ENCODE measurements around the gene FAM120AOS. TPM values are rescaled to one million over a fixed set of nuclear protein-coding genes. Genes with fewer than 3 reads are reported as not detected.

Gene FAM120AOS
- total RNA-seq, 4 donors from 2014 or later = 51.7 to 80.3 (median 58.4) TPM

GRCh38 chr9:93398471-93398870, 54.9 kb downstream of the FAM120AOS start:
- no peaks in the 10 kb centered on the region for H3K4me1 ChIP-seq
- H3K4me3 ChIP-seq = no peak overlapping the region
- H3K9me3 ChIP-seq = no peaks in the 10 kb centered on the region
- WGBS, 2 donors (ENCODE audit: low coverage in 1 of 2) = 85 to 88% methylated on average over 3 to 9 of the region's 9 CpGs
- TF ChIP-seq POLR2A (IDR thresholded peaks at IDR 0.05) = no peak
- TF ChIP-seq EP300 (IDR thresholded peaks at IDR 0.05) = no peak
- TF ChIP-seq POLR2AphosphoS5 (IDR thresholded peaks at IDR 0.05) = no peak
- TF ChIP-seq, protein P1, sequence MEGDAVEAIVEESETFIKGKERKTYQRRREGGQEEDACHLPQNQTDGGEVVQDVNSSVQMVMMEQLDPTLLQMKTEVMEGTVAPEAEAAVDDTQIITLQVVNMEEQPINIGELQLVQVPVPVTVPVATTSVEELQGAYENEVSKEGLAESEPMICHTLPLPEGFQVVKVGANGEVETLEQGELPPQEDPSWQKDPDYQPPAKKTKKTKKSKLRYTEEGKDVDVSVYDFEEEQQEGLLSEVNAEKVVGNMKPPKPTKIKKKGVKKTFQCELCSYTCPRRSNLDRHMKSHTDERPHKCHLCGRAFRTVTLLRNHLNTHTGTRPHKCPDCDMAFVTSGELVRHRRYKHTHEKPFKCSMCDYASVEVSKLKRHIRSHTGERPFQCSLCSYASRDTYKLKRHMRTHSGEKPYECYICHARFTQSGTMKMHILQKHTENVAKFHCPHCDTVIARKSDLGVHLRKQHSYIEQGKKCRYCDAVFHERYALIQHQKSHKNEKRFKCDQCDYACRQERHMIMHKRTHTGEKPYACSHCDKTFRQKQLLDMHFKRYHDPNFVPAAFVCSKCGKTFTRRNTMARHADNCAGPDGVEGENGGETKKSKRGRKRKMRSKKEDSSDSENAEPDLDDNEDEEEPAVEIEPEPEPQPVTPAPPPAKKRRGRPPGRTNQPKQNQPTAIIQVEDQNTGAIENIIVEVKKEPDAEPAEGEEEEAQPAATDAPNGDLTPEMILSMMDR (IDR thresholded peaks at IDR 0.05) = no peak
- no peak overlapping the region for H3K27ac ChIP-seq
- no peaks in the 10 kb centered on the region for H3K36me3 ChIP-seq
- no peak for ATAC-seq
- no peaks in the 10 kb centered on the region for H3K27me3 ChIP-seq

- Histone ChIP-seq H3K4me3 (no peak overlapping the region), H3K9me3 (no peaks in the 10 kb centered on the region), H3K4me1 (no peaks in the 10 kb centered on the region), H3K36me3 (no peaks in the 10 kb centered on the region), H3K27ac (no peak overlapping the region), H3K27me3 (no peaks in the 10 kb centered on the region)
- no peak for ATAC-seq
- no peak for TF ChIP-seq POLR2AphosphoS5 (IDR thresholded peaks at IDR 0.05)
- TF ChIP-seq, protein P1 (IDR thresholded peaks at IDR 0.05) = no peak
- TF ChIP-seq POLR2A (IDR thresholded peaks at IDR 0.05) = no peak
- no peak for TF ChIP-seq EP300 (IDR thresholded peaks at IDR 0.05)
- WGBS, 2 donors (ENCODE audit: low coverage in 1 of 2) = 70 to 71% methylated on average over 9 to 10 of the region's 10 CpGs
Observed at GRCh38 chr9:93397661-93398373, 55.6 kb downstream of the FAM120AOS start.

Small RNA genes within 50 kb of the gene (small RNA-seq; reads per million reads assigned to genes)
- gene RF00019 = 0 reads per million in 4 donors

Other genes starting within 250 kb of the FAM120AOS start
- 100 to 1,000 TPM in 1 of 4 donors, 10 to 100 TPM in 3; 68.6 to 116 (median 75.7) TPM for gene FAM120A, start 1.9 kb downstream of the FAM120AOS start, total RNA-seq
- 10 to 100 TPM; 37.2 to 51.2 (median 39.2) TPM for gene PHF2, start 123.0 kb upstream of the FAM120AOS start, total RNA-seq